BE2C (cell line): Measurements from ENCODE around the gene PRC1.

ENCODE experiments used
- DNase-seq: peaks from one replicate; pipeline ENCODE4 v3.0.0-alpha.2; 2020
- H3K27me3 ChIP-seq: fragments of 250-450 bp; sonication (Bioruptor Pico); 2 replicates; pipeline ENCODE4 v1.5.1; 2020; ENCODE audit warnings: mild to moderate bottlenecking
- H3K36me3 ChIP-seq: fragments of 250-450 bp; sonication (Bioruptor Pico); 2 replicates; pipeline ENCODE4 v1.5.1; 2020; ENCODE audit warnings: mild to moderate bottlenecking
- H3K4me1 ChIP-seq: fragments of 250-450 bp; sonication (Bioruptor Pico); 2 replicates; pipeline ENCODE4 v1.5.1; 2020
- H3K4me3 ChIP-seq: 2 replicates; pipeline ENCODE4 v1.5.1; 2011; ENCODE audit warnings: low read depth, low read length
- H3K9me3 ChIP-seq: fragments of 250-450 bp; sonication (Bioruptor Pico); 2 replicates; pipeline ENCODE4 v1.5.1; 2020
- CTCF ChIP-seq: IDR thresholded peaks from 2 replicates; pipeline ENCODE4 v1.5.1; 2012; ENCODE audit warnings: mild to moderate bottlenecking, low read depth, low read length

The PRC1 gene

GRCh38 chr15:90945091-90945490, 49.2 kb downstream of the PRC1 start:
- H3K36me3 ChIP-seq = peaks cover 63% of the 10 kb centered on the region
- H3K9me3 ChIP-seq = no peaks in the 10 kb centered on the region
- no peak for TF ChIP-seq CTCF
- H3K4me1 ChIP-seq = no peaks in the 10 kb centered on the region
- no peak for DNase-seq
- H3K27me3 ChIP-seq = no peaks in the 10 kb centered on the region
- no peak overlapping the region for H3K4me3 ChIP-seq

GRCh38 chr15:90942354-90943120, 51.8 kb downstream of the PRC1 start:
- no peak for TF ChIP-seq CTCF
- Histone ChIP-seq H3K36me3 (peaks cover 63% of the 10 kb centered on the region), H3K27me3 (no peaks in the 10 kb centered on the region), H3K9me3 (no peaks in the 10 kb centered on the region), H3K4me3 (no peak overlapping the region), H3K4me1 (no peaks in the 10 kb centered on the region)
- no peak for DNase-seq

- Histone ChIP-seq H3K36me3 (peaks cover 53% of the 10 kb centered on the region), H3K4me3 (no peak overlapping the region), H3K4me1 (no peaks in the 10 kb centered on the region), H3K27me3 (no peaks in the 10 kb centered on the region), H3K9me3 (no peaks in the 10 kb centered on the region)
- no peak for TF ChIP-seq CTCF
- DNase-seq = no peak
Observed at GRCh38 chr15:90941038-90941437, 53.3 kb downstream of the PRC1 start.

- no peak for TF ChIP-seq CTCF
- H3K9me3 ChIP-seq = no peaks in the 10 kb centered on the region
- H3K4me3 ChIP-seq = no peak overlapping the region
- no peaks in the 10 kb centered on the region for H3K27me3 ChIP-seq
- no peaks in the 10 kb centered on the region for H3K4me1 ChIP-seq
- H3K36me3 ChIP-seq = peaks cover 46% of the 10 kb centered on the region
- no peak for DNase-seq
Observed at GRCh38 chr15:90939756-90940155, 54.6 kb downstream of the PRC1 start.

GRCh38 chr15:90938261-90938660, 56.1 kb downstream of the PRC1 start:
- DNase-seq = no peak
- no peak for TF ChIP-seq CTCF
- Histone ChIP-seq H3K4me1 (0 out of 2 replicates have a peak, but pooled peaks cover 3% of the 10 kb centered on the region), H3K27me3 (no peaks in the 10 kb centered on the region), H3K4me3 (no peak overlapping the region), H3K9me3 (no peaks in the 10 kb centered on the region), H3K36me3 (peaks cover 39% of the 10 kb centered on the region)

- H3K9me3 ChIP-seq = no peaks in the 10 kb centered on the region
- no peaks in the 10 kb centered on the region for H3K27me3 ChIP-seq
- H3K4me3 ChIP-seq = no peak overlapping the region
- no peak for DNase-seq
- no peak for TF ChIP-seq CTCF
- peaks cover 27% of the 10 kb centered on the region for H3K36me3 ChIP-seq
- H3K4me1 ChIP-seq = 0 out of 2 replicates have a peak, but pooled peaks cover 3% of the 10 kb centered on the region
Observed at GRCh38 chr15:90936823-90937222, 57.5 kb downstream of the PRC1 start.
